GM12864 (cell line): ENCODE data around the gene ZNF785.
"Not testable (repeated sequence)": the region's sequence is repeated elsewhere in the genome, so short reads cannot be mapped to it uniquely, and the experiment has no call there.

ENCODE experiments used
- DNase-seq: peaks from one replicate; pipeline ENCODE4 v3.0.0-alpha.2; 2011; ENCODE audit warnings: low read depth
- H3K4me3 ChIP-seq: 2 replicates; pipeline ENCODE4 v1.5.1; 2011; ENCODE audit warnings: mild to moderate bottlenecking, low read depth, low read length, control low read depth
- CTCF ChIP-seq: IDR thresholded peaks from 2 replicates; pipeline ENCODE4 v1.5.1; 2011; ENCODE audit warnings: low read depth, mild to moderate bottlenecking, moderate library complexity, low read length, control low read depth, inconsistent platforms; ENCODE audit errors: missing control alignments

ZNF785 gene

GRCh38 chr16:30548416-30549253 is 36.9 kb downstream of the ZNF785 start:
- no peak overlapping the region for H3K4me3 ChIP-seq
- TF ChIP-seq CTCF = no peak
- DNase-seq = no peak

- H3K4me3 ChIP-seq = no peak overlapping the region
- DNase-seq = no peak
- no peak for TF ChIP-seq CTCF
Measured at GRCh38 chr16:30546115-30546514, 39.4 kb downstream of the ZNF785 start.

GRCh38 chr16:30543067-30543466 is 42.4 kb downstream of the ZNF785 start:
- DNase-seq = no peak
- no peak overlapping the region for H3K4me3 ChIP-seq
- no peak for TF ChIP-seq CTCF

- no peak for DNase-seq
- H3K4me3 ChIP-seq = no peak overlapping the region
- TF ChIP-seq CTCF = no peak
Measured at GRCh38 chr16:30541502-30542329, 43.8 kb downstream of the ZNF785 start.

GRCh38 chr16:30540916-30541464 is 44.5 kb downstream of the ZNF785 start:
- H3K4me3 ChIP-seq, DNase-seq: not testable (repeated sequence)

GRCh38 chr16:30539986-30540526 is 45.4 kb downstream of the ZNF785 start:
- H3K4me3 ChIP-seq, DNase-seq: not testable (repeated sequence)

- DNase-seq = no peak
- no peak overlapping the region for H3K4me3 ChIP-seq
- TF ChIP-seq CTCF = no peak
Measured at GRCh38 chr16:30539000-30539964, 46.2 kb downstream of the ZNF785 start.

- peak overlapping the region; percentile 83; the same call in 1 of the 2 replicates for H3K4me3 ChIP-seq
- not testable (repeated sequence) for DNase-seq
Measured at GRCh38 chr16:30536391-30537024, 49.0 kb downstream of the ZNF785 start.
